ENCODE results near the gene ADCY3.

Gene ADCY3

DNA sequence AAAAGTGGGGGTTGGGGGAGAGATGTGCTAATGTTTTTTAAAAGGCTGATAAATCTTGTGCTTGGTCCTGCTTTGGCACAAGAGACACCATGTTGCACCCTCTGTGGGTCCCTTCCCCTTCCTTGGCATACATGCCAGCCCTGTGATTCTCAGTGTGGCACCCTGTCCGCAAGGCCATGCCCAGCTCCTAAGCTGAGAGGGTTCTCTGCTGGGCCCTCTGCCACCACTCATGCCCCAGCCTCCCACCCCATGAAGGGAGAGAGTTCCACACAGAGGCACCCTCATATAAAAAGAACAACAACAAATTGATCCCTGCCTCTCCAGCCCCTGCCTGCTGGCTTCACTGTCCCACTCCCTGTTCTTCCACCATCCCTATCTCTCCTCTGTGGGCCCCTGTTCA is 2.5 kb upstream of the ADCY3 start:
- H3K4me3 ChIP-seq (replicated peaks in 1 of 2; ENCODE audit: low read depth in 2 of 2, low read length in 2 of 2) = no peak overlapping the region
- no peak for DNase-seq (ENCODE audit: low read depth in 2 of 2)
- TF ChIP-seq CTCF (IDR thresholded peaks at IDR 0.05; ENCODE audit: low read depth, low read length) = no peak

GRCh38 chr2:24920809-24921441 is 888 bp upstream of the ADCY3 start:
- peak; percentile 11 for TF ChIP-seq CTCF (IDR thresholded peaks at IDR 0.05; ENCODE audit: low read depth, low read length)
- peak overlapping the region; percentile 40 to 58 for H3K4me3 ChIP-seq (replicated peaks in 1 of 2; ENCODE audit: low read depth in 2 of 2, low read length in 2 of 2)
- no peak for DNase-seq (ENCODE audit: low read depth in 2 of 2)

DNA sequence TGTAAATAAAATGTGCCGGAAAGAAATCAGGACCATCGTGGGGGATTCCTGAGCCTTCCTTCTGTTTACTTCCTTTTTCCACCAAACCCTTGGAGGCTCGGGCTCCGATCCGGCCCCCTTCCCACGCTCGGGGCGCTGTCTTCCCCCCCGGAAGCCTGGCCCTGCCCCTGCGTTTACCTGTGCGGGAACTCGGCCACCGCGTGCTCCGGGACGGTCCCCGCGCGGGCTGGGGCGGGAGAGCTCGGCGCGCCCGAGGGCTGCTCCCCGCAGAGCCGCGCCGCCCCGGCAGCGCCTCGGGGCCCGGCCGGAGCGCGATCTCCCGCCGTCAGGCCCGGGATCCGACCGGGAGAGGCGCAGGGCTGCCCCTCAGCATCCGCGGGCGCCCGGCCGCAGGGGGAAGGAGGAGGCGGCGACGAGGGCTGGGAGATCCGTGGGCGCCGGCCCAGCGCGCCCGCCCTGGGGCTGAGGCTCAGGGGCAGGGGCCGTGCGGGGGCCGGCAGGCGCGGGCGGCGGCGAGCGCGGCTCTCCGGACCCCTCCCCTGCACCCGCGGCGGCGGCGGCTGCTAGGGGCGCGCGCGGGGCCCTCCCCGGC is 435 bp downstream of the ADCY3 start:
- DNase-seq (ENCODE audit: low read depth in 2 of 2) = no peak
- peak overlapping the region; percentile 58 to 60 for H3K4me3 ChIP-seq (replicated peaks in 1 of 2; ENCODE audit: low read depth in 2 of 2, low read length in 2 of 2)
- no peak for TF ChIP-seq CTCF (IDR thresholded peaks at IDR 0.05; ENCODE audit: low read depth, low read length)

- peak overlapping the region; percentile 58 to 60 for H3K4me3 ChIP-seq (replicated peaks in 1 of 2; ENCODE audit: low read depth in 2 of 2, low read length in 2 of 2)
- no peak for TF ChIP-seq CTCF (IDR thresholded peaks at IDR 0.05; ENCODE audit: low read depth, low read length)
- DNase-seq (ENCODE audit: low read depth in 2 of 2) = peak in 1 of 2 donors; percentile 26
Observed at GRCh38 chr2:24919037-24919505, 966 bp downstream of the ADCY3 start.

- no peak for DNase-seq (ENCODE audit: low read depth in 2 of 2)
- H3K4me3 ChIP-seq (replicated peaks in 1 of 2; ENCODE audit: low read depth in 2 of 2, low read length in 2 of 2) = peak overlapping the region; percentile 58 to 60
- TF ChIP-seq CTCF (IDR thresholded peaks at IDR 0.05; ENCODE audit: low read depth, low read length) = no peak
Observed at GRCh38 chr2:24918326-24919036, 1.6 kb downstream of the ADCY3 start.

DNA sequence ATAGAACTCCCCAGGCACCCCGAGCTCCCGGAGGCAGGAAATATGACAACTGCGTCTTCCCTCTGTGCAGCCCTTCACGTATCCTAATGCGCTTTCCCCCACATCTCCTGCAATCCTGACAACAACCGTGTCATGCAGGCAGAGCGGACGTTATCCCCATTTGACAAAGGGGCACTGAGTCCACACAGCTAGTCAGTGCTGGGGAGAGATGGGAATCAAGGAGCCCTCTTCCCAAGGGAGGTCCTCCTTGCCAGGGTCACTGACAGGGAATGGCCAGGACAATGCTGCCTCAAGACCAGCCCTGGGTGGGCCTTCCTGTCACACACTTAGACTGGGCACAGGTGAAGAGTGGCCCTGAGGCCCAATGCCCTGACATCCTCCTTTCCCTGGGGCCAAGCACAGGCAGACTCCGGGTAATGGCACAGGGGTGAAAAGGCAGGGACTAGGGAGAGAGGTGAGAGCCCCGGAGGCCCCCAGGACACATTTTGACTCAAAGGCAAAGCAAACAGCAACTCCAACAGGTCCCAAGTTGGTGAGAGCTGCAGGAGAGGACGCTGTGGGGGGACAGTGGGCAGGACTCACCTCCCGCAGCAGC is 2.2 kb downstream of the ADCY3 start:
- no peak for DNase-seq (ENCODE audit: low read depth in 2 of 2)
- peak overlapping the region in 1 of 2 donors; percentile 8 for H3K4me3 ChIP-seq (replicated peaks in 1 of 2; ENCODE audit: low read depth in 2 of 2, low read length in 2 of 2)
- no peak for TF ChIP-seq CTCF (IDR thresholded peaks at IDR 0.05; ENCODE audit: low read depth, low read length)

Data from cardiac fibroblast (primary cell).